Measurements from ENCODE around the gene CYREN.

The CYREN gene

DNA sequence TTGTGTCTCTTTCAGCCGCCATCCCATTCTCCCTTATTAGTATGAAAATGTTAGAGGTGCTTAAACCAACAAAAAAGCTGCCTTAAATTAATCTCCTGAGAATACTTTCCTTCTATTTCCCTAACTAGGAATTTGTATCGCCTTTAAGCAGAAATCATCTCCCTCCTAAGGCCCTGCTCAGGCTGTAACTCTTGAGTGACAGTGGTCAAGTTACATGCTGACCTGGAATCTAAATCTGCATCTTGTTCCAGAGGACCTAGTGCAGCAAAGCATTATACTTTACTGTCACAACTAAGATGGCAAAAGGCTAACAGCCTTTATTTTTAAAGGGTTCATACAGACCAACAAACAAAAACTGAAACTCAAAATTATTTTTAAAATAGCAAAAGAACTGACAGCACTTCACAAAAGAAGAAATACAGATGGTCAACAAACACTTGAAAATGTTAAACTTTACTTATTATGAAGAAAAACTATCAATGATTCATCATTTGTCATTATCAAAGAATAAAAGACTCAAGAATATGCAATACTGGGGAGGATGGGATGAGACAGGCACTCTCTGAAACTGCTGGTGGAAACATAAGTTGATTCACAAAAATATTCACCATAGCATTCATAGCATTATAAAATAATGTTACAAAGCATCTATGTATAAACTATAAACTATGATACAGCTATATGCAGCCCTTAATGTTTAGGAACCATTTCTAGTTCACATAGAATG, 11.0 kb downstream of the CYREN start:
- Histone ChIP-seq H3K27ac (peak overlapping the region; percentile 93), H3K4me1 (ENCODE audit: control insufficient read depth in 1 of 2, insufficient read depth in 1 of 2, low read depth in 1 of 2, low read length in 1 of 2) (peaks cover 33 to 68% of the 10 kb centered on the region in 2 experiments)
- TF ChIP-seq, protein P1, sequence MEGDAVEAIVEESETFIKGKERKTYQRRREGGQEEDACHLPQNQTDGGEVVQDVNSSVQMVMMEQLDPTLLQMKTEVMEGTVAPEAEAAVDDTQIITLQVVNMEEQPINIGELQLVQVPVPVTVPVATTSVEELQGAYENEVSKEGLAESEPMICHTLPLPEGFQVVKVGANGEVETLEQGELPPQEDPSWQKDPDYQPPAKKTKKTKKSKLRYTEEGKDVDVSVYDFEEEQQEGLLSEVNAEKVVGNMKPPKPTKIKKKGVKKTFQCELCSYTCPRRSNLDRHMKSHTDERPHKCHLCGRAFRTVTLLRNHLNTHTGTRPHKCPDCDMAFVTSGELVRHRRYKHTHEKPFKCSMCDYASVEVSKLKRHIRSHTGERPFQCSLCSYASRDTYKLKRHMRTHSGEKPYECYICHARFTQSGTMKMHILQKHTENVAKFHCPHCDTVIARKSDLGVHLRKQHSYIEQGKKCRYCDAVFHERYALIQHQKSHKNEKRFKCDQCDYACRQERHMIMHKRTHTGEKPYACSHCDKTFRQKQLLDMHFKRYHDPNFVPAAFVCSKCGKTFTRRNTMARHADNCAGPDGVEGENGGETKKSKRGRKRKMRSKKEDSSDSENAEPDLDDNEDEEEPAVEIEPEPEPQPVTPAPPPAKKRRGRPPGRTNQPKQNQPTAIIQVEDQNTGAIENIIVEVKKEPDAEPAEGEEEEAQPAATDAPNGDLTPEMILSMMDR (IDR thresholded peaks at IDR 0.05), result no peak

DNA sequence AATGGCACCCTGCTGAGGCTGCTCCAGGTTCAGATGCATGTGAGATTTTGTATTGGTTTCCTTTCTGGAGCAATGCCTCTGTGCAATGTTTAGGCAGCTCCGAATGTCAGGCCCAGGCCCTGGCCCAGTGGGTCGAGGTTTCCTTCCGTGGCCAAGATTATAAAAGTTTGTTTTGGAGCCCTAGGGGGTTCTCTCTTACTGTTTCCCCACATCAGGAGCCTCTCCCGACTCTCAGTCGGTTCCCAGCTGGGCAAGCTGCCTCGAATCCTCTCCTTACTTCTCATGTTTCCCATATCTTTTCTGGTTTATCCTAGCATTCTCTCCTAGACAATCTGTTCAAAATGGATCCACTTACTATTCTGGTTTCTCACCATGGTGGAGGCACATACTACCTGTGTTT, 11.6 kb downstream of the CYREN start:
- Histone ChIP-seq H3K27ac (peak overlapping the region; percentile 93), H3K4me1 (ENCODE audit: control insufficient read depth in 1 of 2, insufficient read depth in 1 of 2, low read depth in 1 of 2, low read length in 1 of 2) (peaks cover 33 to 65% of the 10 kb centered on the region in 2 experiments), H3K9me3 (no peaks in the 10 kb centered on the region), H3K4me3 (ENCODE audit: low read depth in 1 of 2, low read length in 1 of 2) (no peak overlapping the region), H3K36me3 (peaks cover 42% of the 10 kb centered on the region), H3K27me3 (no peaks in the 10 kb centered on the region)
- TF ChIP-seq, protein P1 (IDR thresholded peaks at IDR 0.05), result no peak

More for the DNA sequence above, 11.0 kb downstream of the CYREN start:
- Histone ChIP-seq H3K27me3 (no peaks in the 10 kb centered on the region), H3K9me3 (no peaks in the 10 kb centered on the region), H3K36me3 (peaks cover 48% of the 10 kb centered on the region), H3K4me3 (ENCODE audit: low read depth in 1 of 2, low read length in 1 of 2) (peak overlapping the region in 1 of 2 experiments; percentile 48)

DNA sequence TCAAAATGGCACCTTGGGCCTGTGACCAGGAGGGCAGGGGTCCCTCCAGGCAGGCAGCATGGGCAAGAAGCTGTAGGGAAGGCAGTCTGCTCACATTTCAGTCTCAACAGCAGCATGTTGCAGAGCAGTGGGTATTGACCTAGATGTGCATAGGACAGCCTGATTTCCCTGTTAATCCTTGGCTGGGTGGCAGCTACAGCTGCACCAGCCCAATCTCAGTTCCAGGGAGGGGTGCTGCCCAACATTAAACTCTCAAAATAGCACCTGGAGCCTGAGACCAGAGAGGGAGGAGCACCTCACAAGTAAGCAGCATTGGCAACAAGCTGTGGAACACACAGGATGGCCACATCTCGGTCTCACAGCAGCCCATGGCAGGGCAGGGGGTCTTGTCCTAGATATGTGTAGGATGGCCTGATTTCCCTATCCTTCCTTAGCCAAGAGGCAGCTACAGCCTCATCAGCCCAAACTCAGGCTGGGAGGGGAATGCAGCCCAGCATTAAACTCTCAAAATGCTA, 12.3 kb downstream of the CYREN start:
- H3K36me3 ChIP-seq, result peaks cover 36% of the 10 kb centered on the region
- peak overlapping the region; percentile 93 for H3K27ac ChIP-seq
- H3K9me3 ChIP-seq, result no peaks in the 10 kb centered on the region
- no peak overlapping the region for H3K4me3 ChIP-seq (ENCODE audit: low read depth in 1 of 2, low read length in 1 of 2)
- TF ChIP-seq, protein P1 (IDR thresholded peaks at IDR 0.05), result no peak
- peaks cover 33 to 63% of the 10 kb centered on the region in 2 experiments for H3K4me1 ChIP-seq (ENCODE audit: control insufficient read depth in 1 of 2, insufficient read depth in 1 of 2, low read depth in 1 of 2, low read length in 1 of 2)
- H3K27me3 ChIP-seq, result no peaks in the 10 kb centered on the region

DNA sequence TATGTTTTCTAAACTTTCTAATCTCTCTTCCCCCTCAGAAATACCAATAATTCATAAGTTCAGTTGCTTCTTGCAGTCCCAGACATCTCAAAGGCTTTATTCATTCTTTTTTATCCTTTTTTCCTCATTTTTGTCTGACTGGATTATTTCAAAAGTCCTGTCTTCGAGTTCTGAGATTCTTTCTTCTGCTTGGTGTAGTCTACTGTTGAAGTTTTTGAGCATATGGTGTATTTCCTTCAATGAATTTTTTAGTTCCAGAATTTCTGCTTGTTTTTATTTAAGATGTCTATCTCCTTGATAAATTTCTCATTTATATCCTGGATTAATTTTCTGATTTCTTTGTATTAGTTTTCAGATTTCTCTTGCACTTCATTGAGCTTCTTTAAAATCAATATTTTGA, 14.2 kb downstream of the CYREN start:
- Histone ChIP-seq H3K4me3 (ENCODE audit: low read depth in 1 of 2, low read length in 1 of 2) (no peak overlapping the region), H3K36me3 (peaks cover 38% of the 10 kb centered on the region), H3K9me3 (no peaks in the 10 kb centered on the region), H3K27ac (no peak overlapping the region), H3K27me3 (no peaks in the 10 kb centered on the region), H3K4me1 (ENCODE audit: control insufficient read depth in 1 of 2, insufficient read depth in 1 of 2, low read depth in 1 of 2, low read length in 1 of 2) (peaks cover 40 to 69% of the 10 kb centered on the region in 2 experiments)
- TF ChIP-seq, protein P1 (IDR thresholded peaks at IDR 0.05), result no peak

DNA sequence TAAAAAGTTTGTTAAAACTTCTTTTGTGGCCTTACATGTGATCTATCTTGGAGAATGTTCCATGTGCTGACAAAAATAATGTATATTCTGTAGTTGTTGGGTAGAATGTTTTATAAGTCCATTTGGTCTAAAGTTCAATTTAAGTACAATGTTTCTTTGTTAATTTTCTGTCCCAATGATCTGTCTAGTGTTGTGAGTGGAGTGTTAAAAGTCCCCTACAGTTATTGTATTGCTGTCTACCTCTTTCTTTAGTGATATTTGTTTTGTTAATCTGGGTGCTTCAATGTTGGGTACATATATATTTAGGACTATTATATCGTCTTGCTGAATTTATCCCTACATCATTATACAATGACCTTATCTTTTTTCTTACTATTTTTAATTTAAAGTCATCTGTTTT, 15.8 kb downstream of the CYREN start:
- no peaks in the 10 kb centered on the region for H3K9me3 ChIP-seq
- H3K27ac ChIP-seq, result no peak overlapping the region
- H3K27me3 ChIP-seq, result no peaks in the 10 kb centered on the region
- H3K4me3 ChIP-seq (ENCODE audit: low read depth in 1 of 2, low read length in 1 of 2), result no peak overlapping the region
- H3K4me1 ChIP-seq (ENCODE audit: control insufficient read depth in 1 of 2, insufficient read depth in 1 of 2, low read depth in 1 of 2, low read length in 1 of 2), result peaks cover 40 to 68% of the 10 kb centered on the region in 2 experiments
- TF ChIP-seq, protein P1 (IDR thresholded peaks at IDR 0.05), result no peak
- peaks cover 38% of the 10 kb centered on the region for H3K36me3 ChIP-seq

Data from neutrophil (primary cell).